SHP77 (cell line): ENCODE results near the gene F9.
A peak's percentile ranks its signal among the peaks of the same experiment; 100 is the strongest.
"Not testable (repeated sequence)": the region's sequence is repeated elsewhere in the genome, so short reads cannot be mapped to it uniquely, and the experiment has no call there.

Source experiments
- DNase-seq, 2 experiments: peaks; one replicate each; lab custom pipeline; 2025; lab: John Stamatoyannopoulos, UW

F9 gene

GRCh38 chrX:139530550-139530949, at the start of gene F9:
Gene F9, plus strand, starts transcription at chrX:139530739. Its CDS starts 26 bp downstream, at chrX:139530765.
- no peak for DNase-seq

DNA sequence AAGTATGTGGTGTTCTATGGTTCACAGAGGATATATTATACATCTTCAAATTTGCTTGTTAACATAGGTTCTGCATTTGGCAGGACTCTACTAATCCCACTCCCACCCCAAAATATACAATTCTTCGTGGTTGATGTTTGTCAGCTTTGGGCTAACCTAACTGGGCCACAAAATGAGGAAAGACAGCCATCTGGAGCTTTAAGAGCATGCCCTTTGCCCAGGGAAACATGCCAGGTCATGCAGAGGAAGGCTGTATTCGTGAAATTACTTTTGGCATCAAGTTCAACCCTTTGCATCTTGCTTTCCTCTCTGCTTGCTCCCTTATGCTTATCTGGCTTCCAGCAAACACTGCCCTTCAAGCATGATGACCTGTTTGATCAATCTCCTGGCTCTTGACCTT, 46.8 kb upstream of the F9 start:
- DNase-seq = no peak

DNA sequence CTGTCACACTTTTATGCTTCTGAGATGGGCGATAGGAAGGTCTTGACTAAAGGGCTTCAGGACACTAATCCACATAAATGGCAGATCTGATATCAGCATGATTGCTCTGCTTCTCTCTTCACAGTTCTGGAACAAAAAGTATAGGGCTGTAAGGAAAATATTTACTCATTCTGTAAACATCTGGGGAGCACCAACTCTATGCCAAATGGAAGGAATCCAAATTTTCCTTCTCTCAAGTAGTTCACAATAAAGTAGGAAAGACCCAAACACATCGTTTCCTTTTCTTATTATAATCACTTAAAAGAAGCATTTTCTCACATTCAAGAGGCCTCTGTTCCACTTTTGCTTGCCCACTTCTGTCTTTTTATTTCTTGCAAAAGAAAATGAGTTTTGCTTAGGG, 45.9 kb upstream of the F9 start:
- DNase-seq = no peak

DNA sequence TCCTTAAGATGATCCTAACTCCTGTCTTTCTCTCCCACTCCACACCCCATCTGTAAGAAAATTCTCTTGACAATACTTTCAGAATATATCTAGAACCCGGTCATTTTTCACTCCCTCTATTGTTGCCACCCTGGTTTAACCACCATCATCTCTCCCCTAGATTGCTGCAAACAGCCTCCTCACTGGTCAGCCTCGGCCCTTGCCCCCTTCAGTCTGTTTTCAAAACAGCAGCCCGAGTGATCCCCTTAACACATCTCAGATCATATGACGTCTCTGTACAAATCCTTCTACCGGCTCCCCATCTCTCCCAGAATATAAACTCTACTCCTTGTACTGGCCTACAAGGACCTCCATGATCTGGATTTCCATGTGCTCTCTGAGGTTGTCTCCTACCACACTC, 35.2 kb upstream of the F9 start:
- no peak for DNase-seq

DNA sequence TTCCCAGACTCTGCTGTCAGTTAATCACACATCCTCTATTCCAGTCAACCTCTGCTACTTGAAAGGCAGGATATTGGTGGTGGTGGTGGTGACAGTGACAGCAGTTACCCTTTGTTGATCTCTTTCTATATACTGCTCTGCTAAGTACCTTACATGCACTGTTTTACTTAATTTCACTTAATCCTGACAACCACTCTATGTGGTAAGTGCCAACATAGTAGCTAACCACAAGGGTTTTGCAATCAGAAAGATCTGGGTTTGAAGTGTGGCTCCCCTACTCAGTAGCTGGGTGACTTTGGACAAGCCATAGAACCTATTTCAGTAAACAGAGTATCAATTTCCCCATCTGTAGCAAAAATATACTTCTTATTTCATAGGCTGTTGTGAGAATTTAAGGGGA, 24.2 kb upstream of the F9 start:
- DNase-seq = no peak

- DNase-seq = no peak
Observed at GRCh38 chrX:139508099-139508498, 22.4 kb upstream of the F9 start.

DNA sequence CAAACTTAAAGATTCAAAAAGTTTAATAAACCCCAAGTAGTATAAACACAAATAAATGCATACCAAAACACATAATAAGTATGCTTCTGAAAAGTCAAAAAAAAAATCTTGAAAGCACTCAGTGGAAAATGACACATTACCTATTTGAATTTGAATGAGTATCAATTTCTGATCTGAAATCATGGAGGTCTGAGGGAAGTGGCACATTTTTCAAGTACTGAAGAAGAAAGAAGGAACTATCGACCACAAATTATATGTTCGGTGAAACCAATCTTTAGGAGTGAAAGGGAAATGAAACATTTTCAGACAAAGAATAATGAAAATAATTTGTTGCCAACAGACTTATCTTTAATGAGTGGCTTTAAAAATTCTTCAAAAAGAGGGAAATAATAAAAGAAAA, 12.1 kb upstream of the F9 start:
- DNase-seq = no peak

GRCh38 chrX:139528829-139529228, 1.7 kb upstream of the F9 start:
- not testable (repeated sequence) for DNase-seq

- DNase-seq = no peak
Observed at GRCh38 chrX:139532834-139533233, 2.3 kb downstream of the F9 start.

DNA sequence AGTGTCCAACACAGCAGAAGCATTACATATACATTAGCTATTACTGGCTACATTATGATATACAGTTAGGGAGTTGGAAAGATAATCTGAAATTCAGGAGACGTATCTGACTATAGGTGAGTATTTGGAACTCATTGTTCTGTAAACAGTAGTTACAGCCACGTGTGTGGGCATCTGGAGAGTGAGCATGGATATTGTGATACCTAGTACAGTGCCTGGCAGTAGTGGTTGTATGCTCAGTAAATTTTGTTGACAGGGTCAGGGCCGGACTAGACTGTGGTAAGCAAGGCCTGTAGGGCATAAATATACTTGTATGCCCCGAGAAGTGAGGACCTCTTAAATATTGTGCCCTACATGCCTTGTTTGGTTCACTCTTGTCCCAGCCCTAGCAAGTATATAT, 2.9 kb downstream of the F9 start:
- DNase-seq = no peak

GRCh38 chrX:139538907-139539790, 8.6 kb downstream of the F9 start:
- DNase-seq = no peak

DNA sequence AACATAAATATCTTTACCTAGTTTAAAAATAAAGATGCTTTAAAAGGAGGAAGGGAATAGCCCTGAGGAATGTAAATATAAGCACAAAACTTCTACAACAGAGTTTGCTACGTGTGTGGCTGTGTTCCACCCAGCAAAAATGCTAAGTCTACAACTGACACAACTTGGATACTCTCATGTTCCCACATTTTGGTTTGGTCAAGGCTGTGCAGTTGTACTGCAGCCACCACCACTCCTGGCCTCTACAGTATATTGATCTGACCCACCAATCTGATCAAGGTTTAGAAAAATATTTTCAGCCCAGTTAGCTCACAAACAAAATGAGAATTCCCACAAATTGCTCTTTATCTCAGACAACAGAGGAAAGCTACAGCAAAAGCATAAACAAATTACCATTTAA, 12.1 kb downstream of the F9 start:
- DNase-seq = no peak

- no peak for DNase-seq
Observed at GRCh38 chrX:139543920-139544319, 13.4 kb downstream of the F9 start.

- no peak for DNase-seq
Observed at GRCh38 chrX:139544591-139544990, 14.1 kb downstream of the F9 start.

- no peak for DNase-seq
Observed at GRCh38 chrX:139554376-139554775, 23.8 kb downstream of the F9 start.

DNA sequence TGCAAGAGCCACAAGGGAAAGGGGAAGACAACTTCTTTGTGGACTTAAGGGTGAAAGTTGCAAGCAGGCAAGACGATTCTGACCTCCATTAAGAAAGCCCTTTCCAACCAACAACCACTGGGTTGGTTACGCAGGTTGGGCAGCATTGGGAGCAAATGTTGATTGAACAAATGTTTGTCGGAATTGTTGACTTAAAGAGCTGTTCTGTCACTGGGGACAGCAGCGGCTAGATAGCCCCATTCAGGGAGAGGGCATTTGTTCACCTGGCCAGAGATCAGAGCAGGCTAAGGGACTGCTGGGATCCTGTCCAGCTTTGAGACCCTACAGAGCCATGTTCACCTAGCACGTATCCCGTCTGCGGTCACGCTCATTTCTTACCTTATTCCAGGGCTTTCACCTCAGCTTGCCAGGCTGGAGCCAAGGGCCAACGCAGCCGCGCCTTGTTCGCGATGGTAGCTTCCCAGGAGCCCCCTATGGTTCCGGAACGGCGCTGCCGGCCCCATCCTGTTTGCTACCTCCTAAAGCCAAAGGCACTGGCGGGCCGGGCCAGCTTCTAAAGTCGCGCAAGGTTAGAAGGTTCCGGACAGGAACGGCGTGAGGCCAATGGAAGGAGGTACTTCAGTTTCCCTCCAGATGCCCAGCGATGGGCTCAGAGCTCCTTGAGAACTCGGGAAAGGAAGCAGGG, 24.6 kb downstream of the F9 start:
- DNase-seq = no peak

DNA sequence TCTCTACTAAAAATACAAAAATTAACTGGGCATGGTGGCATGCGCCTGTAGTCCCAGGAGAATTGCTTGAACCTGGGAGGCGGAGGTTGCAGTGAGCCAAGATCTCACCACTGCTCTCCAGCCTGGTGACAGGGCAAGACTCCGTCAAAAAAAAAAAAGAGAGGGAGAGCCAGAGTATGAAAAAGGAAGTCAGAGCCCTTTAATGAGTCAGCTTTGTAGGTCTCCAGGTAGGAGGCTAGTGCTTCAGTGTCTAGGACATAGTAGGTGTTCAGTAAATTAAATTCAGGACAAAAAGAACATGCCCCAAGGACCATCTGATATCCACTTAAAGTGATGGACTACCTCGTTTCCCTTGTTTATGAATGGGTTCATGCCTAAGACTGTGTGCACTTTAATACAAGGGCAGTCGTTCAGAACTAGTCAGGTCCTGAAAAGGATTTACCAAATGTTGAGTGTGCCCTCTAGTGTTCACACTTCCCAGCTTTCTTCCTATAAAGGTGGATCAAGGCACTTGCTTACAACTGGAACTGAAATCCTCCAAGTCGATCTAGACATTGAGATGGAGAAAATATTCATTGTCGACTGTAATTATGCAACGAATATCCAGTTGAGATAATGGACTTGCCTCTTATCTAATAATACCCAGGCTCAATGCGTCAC, 29.0 kb downstream of the F9 start:
- DNase-seq = peak; percentile 10 to 24

DNA sequence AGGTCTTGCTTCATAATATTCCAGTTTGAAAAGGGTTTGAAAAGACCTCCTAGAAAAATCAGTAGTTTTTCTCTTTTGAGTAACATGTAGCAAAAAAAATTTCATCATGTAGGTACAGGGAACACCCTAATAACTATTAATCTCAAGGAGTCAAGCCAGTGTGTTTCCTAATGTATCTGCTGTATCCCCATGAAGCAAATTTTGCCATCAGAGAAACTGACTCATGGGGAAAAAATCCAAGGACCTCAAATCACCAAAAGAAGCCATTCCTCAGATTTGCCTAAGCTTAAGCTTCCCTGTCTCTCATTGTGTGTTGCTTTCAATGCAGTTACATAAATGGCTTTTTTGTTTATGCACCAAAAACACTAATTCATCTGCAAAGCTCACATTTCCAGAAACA, 29.7 kb downstream of the F9 start:
- no peak for DNase-seq

- no peak for DNase-seq
Observed at GRCh38 chrX:139563251-139563650, 32.7 kb downstream of the F9 start.

- no peak for DNase-seq
Observed at GRCh38 chrX:139566981-139567380, 36.4 kb downstream of the F9 start.

- no peak for DNase-seq
Observed at GRCh38 chrX:139581068-139581467, 50.5 kb downstream of the F9 start.

DNA sequence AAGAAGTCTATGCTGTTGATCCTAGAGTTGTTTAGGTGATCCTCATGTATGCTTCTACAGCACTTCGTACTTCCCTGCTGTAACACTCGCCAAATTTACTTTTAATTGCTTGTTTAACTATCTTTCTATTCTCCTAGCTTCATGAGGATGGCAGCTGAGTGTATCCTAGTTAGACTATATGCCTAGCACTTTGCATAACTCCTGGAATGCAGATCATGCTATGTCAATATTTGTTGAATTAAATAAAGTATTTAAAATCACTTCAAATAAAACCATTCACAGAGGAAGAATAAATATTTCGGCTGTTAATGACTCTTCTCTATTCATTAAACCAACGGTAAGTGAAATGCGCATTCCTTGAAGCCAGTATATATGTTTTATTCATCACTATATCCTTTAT, 55.1 kb downstream of the F9 start:
- no peak for DNase-seq

DNA sequence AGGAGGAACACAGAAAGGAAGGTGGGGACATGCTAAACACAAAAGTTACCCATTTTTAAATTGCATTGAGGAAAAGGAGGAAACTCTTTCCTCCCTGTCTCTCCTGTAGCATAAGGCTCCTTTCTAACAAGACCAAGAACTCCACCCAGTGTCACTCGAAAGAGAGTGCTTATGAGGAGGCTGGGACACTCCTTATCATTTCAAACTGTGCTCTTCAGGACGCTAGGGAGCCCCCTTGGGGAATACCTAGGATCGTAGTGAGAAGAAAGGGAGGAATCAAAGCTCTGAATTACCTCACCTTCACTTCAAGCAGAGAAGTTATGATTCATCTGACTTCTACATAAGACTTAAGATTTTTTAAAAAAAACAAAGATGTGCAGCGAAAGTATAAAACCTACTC, 65.5 kb downstream of the F9 start:
- no peak for DNase-seq
